ENCODE data around the gene BMP6.

GRCh38 chr6:7731294-7731693, 5.4 kb downstream of the BMP6 start:
- TF ChIP-seq, protein P1, sequence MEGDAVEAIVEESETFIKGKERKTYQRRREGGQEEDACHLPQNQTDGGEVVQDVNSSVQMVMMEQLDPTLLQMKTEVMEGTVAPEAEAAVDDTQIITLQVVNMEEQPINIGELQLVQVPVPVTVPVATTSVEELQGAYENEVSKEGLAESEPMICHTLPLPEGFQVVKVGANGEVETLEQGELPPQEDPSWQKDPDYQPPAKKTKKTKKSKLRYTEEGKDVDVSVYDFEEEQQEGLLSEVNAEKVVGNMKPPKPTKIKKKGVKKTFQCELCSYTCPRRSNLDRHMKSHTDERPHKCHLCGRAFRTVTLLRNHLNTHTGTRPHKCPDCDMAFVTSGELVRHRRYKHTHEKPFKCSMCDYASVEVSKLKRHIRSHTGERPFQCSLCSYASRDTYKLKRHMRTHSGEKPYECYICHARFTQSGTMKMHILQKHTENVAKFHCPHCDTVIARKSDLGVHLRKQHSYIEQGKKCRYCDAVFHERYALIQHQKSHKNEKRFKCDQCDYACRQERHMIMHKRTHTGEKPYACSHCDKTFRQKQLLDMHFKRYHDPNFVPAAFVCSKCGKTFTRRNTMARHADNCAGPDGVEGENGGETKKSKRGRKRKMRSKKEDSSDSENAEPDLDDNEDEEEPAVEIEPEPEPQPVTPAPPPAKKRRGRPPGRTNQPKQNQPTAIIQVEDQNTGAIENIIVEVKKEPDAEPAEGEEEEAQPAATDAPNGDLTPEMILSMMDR (conservative IDR thresholded peaks at IDR 0.05; ENCODE audit: low read depth, low read length): no peak
- TF ChIP-seq EZH2 (IDR thresholded peaks at IDR 0.05; ENCODE audit: borderline replicate concordance, low read depth, low read length, poor library complexity, severe bottlenecking): no peak
